GM18873 (cell line): ENCODE data around the gene ZCCHC9.
"Not testable (repeated sequence)": the region's sequence is repeated elsewhere in the genome, so short reads cannot be mapped to it uniquely, and the experiment has no call there.

Source experiments
- ATAC-seq: cut with Tn5 transposase; IDR thresholded peaks from one replicate; pipeline ENCODE4 v1.9.1; 2021; ENCODE audit warnings: mild to moderate bottlenecking, moderate library complexity, moderate number of reproducible peaks; ENCODE audit not compliant: unreplicated experiment, low FRiP score

ZCCHC9 gene, protein sequence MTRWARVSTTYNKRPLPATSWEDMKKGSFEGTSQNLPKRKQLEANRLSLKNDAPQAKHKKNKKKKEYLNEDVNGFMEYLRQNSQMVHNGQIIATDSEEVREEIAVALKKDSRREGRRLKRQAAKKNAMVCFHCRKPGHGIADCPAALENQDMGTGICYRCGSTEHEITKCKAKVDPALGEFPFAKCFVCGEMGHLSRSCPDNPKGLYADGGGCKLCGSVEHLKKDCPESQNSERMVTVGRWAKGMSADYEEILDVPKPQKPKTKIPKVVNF

GRCh38 chr5:81301271-81302015 lies at the start of gene ZCCHC9:
ZCCHC9 (plus strand) TSS chr5:81301587; CDS start chr5:81304758, 3,171 bp downstream.
- peak; percentile 94 for ATAC-seq

DNA sequence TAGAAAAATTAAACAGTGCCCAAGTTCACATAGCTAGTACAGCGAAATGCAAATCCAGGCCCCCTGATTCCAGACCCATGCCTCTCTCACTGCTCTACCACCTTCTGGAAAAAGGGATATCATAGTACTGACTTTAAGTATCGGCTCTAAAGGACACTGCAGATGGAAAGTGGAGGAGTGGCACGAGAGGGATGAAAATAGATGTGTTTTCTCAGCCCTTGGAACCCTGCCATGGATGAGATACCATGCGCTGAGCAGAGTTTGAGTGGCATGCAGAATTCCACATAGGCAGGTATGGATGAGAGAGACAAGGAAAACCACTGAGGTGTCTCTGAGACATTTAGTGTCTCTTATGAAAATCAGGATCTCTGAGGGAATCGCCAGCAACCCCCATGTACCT lies 49.5 kb upstream of the ZCCHC9 start:
- no peak for ATAC-seq

- no peak for ATAC-seq
Observed at GRCh38 chr5:81252904-81253303, 48.5 kb upstream of the ZCCHC9 start.

GRCh38 chr5:81253875-81254274 lies 47.5 kb upstream of the ZCCHC9 start:
- no peak for ATAC-seq

- no peak for ATAC-seq
Observed at GRCh38 chr5:81254886-81255559, 46.4 kb upstream of the ZCCHC9 start.

GRCh38 chr5:81256766-81257165 lies 44.6 kb upstream of the ZCCHC9 start:
- ATAC-seq, result no peak

GRCh38 chr5:81262796-81263195 lies 38.6 kb upstream of the ZCCHC9 start:
- not testable (repeated sequence) for ATAC-seq

GRCh38 chr5:81265101-81265500 lies 36.3 kb upstream of the ZCCHC9 start:
- no peak for ATAC-seq

DNA sequence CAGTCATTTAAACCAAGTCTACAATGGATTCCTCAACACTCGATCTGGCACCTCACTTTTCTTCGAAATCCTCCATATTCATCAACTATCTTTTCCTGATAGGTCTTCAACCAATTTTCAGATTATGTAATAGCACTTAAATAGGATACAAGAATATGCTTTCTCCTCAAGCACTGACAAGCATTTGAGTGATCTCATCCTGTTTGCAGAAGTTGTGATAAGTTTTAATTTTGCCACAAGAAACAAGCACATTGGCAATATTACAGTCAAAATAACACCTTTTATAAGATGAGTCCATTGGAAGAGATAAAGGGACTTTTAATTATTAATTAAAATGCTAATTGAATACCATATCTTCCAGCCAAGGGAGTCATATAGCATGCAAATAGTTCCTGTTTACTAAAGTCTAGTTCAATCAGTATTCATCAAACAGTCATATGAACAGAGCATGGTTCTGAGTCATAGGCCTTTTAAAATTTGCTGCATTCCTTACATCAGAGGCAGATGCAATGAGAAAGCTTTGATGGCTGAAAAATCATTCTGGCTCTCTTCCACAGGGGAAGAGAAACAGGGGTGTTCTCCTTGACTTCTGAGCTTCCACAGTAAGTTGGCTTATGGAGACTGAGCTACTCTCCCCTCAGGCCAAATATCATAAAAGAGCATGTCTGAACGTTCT lies 32.7 kb upstream of the ZCCHC9 start:
- no peak for ATAC-seq

DNA sequence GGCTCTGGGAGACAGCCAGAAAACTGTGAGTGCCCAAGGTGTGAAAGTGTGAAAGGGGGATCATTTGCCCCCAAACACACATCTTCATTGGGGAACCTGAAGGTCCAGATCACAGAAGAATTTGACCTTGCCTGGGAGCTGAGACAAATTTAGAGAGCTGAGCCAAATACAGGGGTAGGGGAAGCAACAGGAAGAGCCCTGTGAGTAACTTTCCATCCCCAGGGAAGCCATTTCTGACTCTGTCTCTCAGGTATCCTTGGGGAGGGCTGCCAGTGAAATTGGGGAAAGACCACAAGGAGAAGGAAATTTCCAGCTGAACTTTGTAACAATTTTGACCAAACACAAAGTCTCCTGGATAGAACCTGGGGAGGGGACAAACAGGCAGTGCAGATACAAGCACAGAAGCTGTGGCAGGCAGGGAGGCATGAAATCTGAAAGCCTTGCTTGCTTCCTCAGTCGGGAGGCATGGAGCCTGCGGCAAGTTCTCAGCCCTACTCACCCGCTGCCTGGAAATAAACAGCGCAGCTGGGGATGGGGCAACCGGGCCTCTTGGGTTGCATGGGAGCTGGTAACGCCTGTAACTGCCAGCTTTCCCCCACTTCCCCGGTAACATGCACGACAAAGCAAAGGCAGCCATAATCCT lies 31.5 kb upstream of the ZCCHC9 start:
- no peak for ATAC-seq

GRCh38 chr5:81270394-81271027 lies 30.9 kb upstream of the ZCCHC9 start:
- not testable (repeated sequence) for ATAC-seq

GRCh38 chr5:81283976-81284375 lies 17.4 kb upstream of the ZCCHC9 start:
- ATAC-seq, result no peak

DNA sequence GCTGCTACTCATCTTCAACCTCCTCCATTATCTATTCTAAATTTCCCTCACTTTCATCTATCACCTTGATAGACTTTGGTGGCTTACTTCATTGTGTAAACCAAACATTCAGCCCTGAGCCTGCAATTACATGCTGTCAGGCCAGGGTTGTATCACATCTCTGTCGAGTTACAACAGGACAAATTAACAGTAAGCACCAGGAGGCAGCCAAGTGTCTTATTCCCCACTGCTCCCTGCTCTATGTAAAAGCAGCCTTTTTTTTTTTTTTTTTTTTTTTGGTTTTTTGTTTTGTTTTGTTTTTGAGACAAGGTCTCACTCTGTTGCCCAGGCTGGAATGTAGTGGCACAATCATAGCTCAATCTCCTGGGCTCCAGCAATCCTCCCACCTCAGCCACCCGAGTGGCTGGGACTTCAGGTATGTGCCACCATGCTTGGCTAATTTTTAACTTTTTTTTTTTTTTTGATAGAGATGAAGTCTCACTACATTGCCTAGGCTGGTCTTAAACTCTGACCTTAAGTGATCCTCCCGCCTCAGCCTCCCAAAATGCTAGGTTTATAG lies 15.2 kb upstream of the ZCCHC9 start:
- no peak for ATAC-seq

GRCh38 chr5:81288021-81288433 lies 13.4 kb upstream of the ZCCHC9 start:
- ATAC-seq, result no peak

GRCh38 chr5:81290146-81290545 lies 11.2 kb upstream of the ZCCHC9 start:
- ATAC-seq, result no peak

- no peak for ATAC-seq
Observed at GRCh38 chr5:81292130-81292529, 9.3 kb upstream of the ZCCHC9 start.

DNA sequence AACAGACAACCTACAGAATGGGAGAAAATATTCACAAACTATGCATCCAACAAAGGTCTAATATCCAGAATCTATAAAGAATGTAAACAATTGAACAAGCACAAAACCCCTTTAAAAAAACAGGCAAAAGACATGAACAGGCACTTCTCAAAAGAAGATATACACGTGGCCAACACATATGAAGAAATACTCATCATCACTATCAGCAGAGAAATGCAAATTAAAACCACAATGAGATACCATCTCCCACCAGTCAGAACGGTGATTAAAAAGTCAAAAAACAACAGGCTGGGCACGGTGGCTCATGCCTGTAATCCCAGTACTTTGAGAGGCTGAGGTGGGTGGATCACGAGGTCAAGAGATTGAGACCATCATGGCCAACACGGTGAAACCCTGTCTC lies 7.4 kb upstream of the ZCCHC9 start:
- ATAC-seq, result not testable (repeated sequence)

- no peak for ATAC-seq
Observed at GRCh38 chr5:81297531-81297930, 3.9 kb upstream of the ZCCHC9 start.

DNA sequence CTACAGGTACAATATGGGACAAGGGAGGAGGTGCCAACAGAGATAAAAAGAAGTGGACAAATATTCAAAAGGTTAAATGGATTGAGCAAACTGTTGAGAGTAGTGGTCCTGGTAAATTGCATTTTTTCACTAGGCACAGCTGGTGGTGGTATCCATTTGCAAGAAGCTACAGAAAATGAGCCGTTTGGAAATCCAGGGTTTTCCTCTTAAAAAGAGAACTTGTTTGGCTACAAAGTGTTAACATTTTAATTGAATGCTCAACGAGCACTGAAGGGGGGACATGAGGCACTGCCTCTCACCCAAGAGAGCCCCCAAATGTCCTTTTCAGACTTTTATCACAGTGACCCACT lies 491 bp upstream of the ZCCHC9 start:
- no peak for ATAC-seq

- no peak for ATAC-seq
Observed at GRCh38 chr5:81302596-81302995, 1.2 kb downstream of the ZCCHC9 start.
